Naive thymus-derived CD4-positive, alpha-beta T cell (primary cell): ENCODE data around the gene AHSP. TPM values are rescaled to one million over a fixed set of nuclear protein-coding genes. Genes with fewer than 3 reads are reported as not detected.

Experiments used
- ATAC-seq: fragments of 150-1000 bp; cut with Tn5 transposase; 2 replicates; pipeline ENCODE4 v1.10.0; 2021; ENCODE audit warnings: mild to moderate bottlenecking, moderate library complexity
- CTCF ChIA-PET: fragments of 350-600 bp; sonication (Branson Sonifier 250); formaldehyde crosslinking; loops from one replicate; lab custom pipeline; 2021; ENCODE audit warnings: antibody characterized with exemption; lab: Charles Lee
- POLR2A ChIA-PET: fragments of 350-600 bp; sonication (Branson Sonifier 250); formaldehyde crosslinking; loops from one replicate; lab custom pipeline; 2021; ENCODE audit warnings: antibody characterized with exemption, inconsistent platforms; lab: Charles Lee
- DNase-seq, 9 donors: peaks; one replicate each; pipeline versions ENCODE4 v3.0.0 to v3.0.0-alpha.2; 2020 to 2022; ENCODE audit warnings: mixed read lengths in 1 of 9
- H3K27ac ChIP-seq: one replicate; pipeline ENCODE4 v1.7.0; 2013; ENCODE audit warnings: mild to moderate bottlenecking, low read depth, low read length, moderate library complexity
- H3K27me3 ChIP-seq, 2 donors: one replicate each; pipeline ENCODE4 v1.7.0; 2013; ENCODE audit warnings: low read length in 2 of 2, mild to moderate bottlenecking in 2 of 2, moderate library complexity in 2 of 2; ENCODE audit not compliant: control insufficient read depth in 2 of 2, insufficient read depth in 2 of 2
- H3K36me3 ChIP-seq, 3 experiments: 1 replicate in 2 of 3; 2 replicates in 1 of 3; pipeline ENCODE4 v1.7.0; 2013; ENCODE audit warnings: low read length in 3 of 3, mild to moderate bottlenecking in 3 of 3, moderate library complexity in 1 of 3; ENCODE audit not compliant: insufficient read depth in 3 of 3, control insufficient read depth in 2 of 3
- H3K4me1 ChIP-seq, 2 donors: one replicate each; pipeline ENCODE4 v1.7.0; 2013; ENCODE audit warnings: low read length in 2 of 2, mild to moderate bottlenecking in 2 of 2, moderate library complexity in 1 of 2; ENCODE audit not compliant: control insufficient read depth in 2 of 2, insufficient read depth in 2 of 2
- H3K4me3 ChIP-seq: 2 replicates; pipeline ENCODE4 v1.7.0; 2013; ENCODE audit warnings: mild to moderate bottlenecking, low read length
- H3K9me3 ChIP-seq, 3 experiments: 1 replicate in 2 of 3; 2 replicates in 1 of 3; pipeline ENCODE4 v1.7.0; 2013; ENCODE audit warnings: low read length in 3 of 3; ENCODE audit not compliant: control insufficient read depth in 2 of 3
- H3K27ac Mint-ChIP-seq, 9 donors: one replicate each; pipeline ENCODE4 v1.8.0; 2020 to 2022; ENCODE audit warnings: mixed read lengths in 9 of 9, mild to moderate bottlenecking in 8 of 9, moderate library complexity in 5 of 9, inconsistent platforms in 2 of 9
- H3K27me3 Mint-ChIP-seq, 5 donors: one replicate each; pipeline ENCODE4 v1.8.0; 2021 to 2022; ENCODE audit warnings: mixed read lengths in 5 of 5, mild to moderate bottlenecking in 1 of 5
- H3K36me3 Mint-ChIP-seq, 5 donors: one replicate each; pipeline ENCODE4 v1.8.0; 2020 to 2022; ENCODE audit warnings: mixed read lengths in 5 of 5, mild to moderate bottlenecking in 3 of 5, inconsistent platforms in 1 of 5
- H3K4me1 Mint-ChIP-seq, 7 donors: one replicate each; pipeline ENCODE4 v1.8.0; 2020 to 2022; ENCODE audit warnings: mixed read lengths in 7 of 7, mild to moderate bottlenecking in 3 of 7, inconsistent platforms in 1 of 7
- H3K4me3 Mint-ChIP-seq, 10 donors: one replicate each; pipeline ENCODE4 v1.8.0; 2020 to 2022; ENCODE audit warnings: mild to moderate bottlenecking in 10 of 10, mixed read lengths in 10 of 10, moderate library complexity in 6 of 10, inconsistent platforms in 2 of 10
- H3K9me3 Mint-ChIP-seq, 11 donors: one replicate each; pipeline ENCODE4 v1.8.0; 2020 to 2022; ENCODE audit warnings: mixed read lengths in 11 of 11, mild to moderate bottlenecking in 4 of 11, inconsistent platforms in 1 of 11, moderate library complexity in 1 of 11
- intact Hi-C, 2 donors: fragments of 100-400 bp; cut with micrococcal nuclease; formaldehyde crosslinking; loops; one replicate each; pipeline ENCODE4 v1.15.1; 2023
- polyA plus RNA-seq, 2 donors: library from polyadenylated mRNA; unstranded; fragments of 300-500 nt; fragmentation: Illumina TruSeq; gene quantifications; one replicate each; pipeline ENCODE4 v1.2.3, GENCODE V29; 2021
- total RNA-seq, 6 experiments: library from RNA in 5 of 6; stranded (reverse) in 5 of 6; gene quantifications; 1 replicate in 5 of 6; 2 replicates in 1 of 6; pipeline ENCODE4 v1.2.3 and lab custom pipeline; 2021 to 2026

Gene AHSP
- total and polyA plus RNA-seq, 7 experiments from 2014 or later = not detected

DNA sequence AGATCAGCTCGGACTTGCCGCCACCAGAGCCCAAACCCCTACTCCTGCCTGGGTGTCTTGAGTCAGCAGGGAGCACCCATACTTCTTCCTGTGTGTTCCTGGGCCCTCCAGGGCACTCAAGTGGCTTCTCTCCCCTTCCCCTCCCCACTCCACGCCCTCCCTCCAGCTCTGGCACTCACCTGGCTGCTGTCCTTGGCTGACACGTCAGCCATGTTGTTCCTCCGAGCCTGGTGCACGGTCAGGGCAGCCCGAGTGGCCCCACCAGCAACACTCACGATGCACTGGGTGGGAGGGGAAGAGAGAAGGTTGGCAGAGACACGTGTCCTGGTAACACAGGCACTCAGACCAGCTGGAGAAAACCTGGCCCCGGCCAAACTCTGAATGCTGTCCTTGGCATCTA lies 31.0 kb upstream of the AHSP start:
- Mint-ChIP-seq H3K4me1 (peaks cover 0 to 19% (median 5%) of the 10 kb centered on the region in 7 donors), H3K27me3 (no peaks in the 10 kb centered on the region), H3K36me3 (peaks cover 6 to 56% (median 14%) of the 10 kb centered on the region in 5 donors), H3K27ac (peak overlapping the region in 1 of 9 donors; percentile 32), H3K9me3 (no peaks in the 10 kb centered on the region), H3K4me3 (no peak overlapping the region)
- Histone ChIP-seq H3K27me3 (no peaks in the 10 kb centered on the region), H3K27ac (no peak overlapping the region), H3K36me3 (peaks cover 0 to 84% (median 17%) of the 10 kb centered on the region in 3 experiments), H3K4me1 (no peaks in the 10 kb centered on the region), H3K4me3 (no peak overlapping the region), H3K9me3 (no peaks in the 10 kb centered on the region)
- POLR2A ChIA-PET = interaction anchor here (1.6 kb wide), 1 partner anchor 8 kb away, joined by 8 read pairs; no protein-coding TSS in a partner anchor
- no peak for DNase-seq
- CTCF ChIA-PET = no interaction called here
- no peak for ATAC-seq
- intact Hi-C loops = no loop called here

DNA sequence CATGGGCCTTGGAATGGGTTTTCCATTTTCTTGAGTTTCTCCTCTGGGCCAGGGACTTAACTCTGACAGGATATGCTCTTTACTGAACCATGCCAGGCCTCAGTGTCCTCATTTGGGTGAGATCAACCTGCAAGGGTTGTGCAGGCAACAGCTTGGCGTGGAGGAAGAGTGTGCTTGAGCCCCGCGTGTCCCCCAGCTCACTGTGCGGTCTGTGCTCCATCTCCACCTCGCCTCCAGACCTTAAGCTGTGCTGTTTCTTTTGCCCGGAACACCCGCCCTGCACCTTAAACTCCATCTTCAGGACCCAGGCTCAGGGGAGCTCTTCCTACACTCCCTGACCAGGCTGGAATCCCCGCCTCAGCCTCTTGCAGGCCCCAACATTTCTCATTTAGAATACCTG lies 29.2 kb upstream of the AHSP start:
- H3K27me3 ChIP-seq = no peaks in the 10 kb centered on the region
- no peak overlapping the region for H3K27ac ChIP-seq
- ATAC-seq (no peak), DNase-seq (no peak)
- no peak overlapping the region for H3K4me3 ChIP-seq
- intact Hi-C loops = no loop called here
- Mint-ChIP-seq H3K9me3 (peaks cover 0 to 2% (median 0%) of the 10 kb centered on the region in 11 donors), H3K27me3 (no peaks in the 10 kb centered on the region), H3K27ac (no peak overlapping the region), H3K36me3 (peaks cover 0 to 44% (median 9%) of the 10 kb centered on the region in 5 donors), H3K4me1 (peaks cover 0 to 26% (median 6%) of the 10 kb centered on the region in 7 donors), H3K4me3 (no peak overlapping the region)
- CTCF ChIA-PET = interaction anchor here (1.2 kb wide), 1 partner anchor 371 kb away, joined by 3 read pairs; no protein-coding TSS in a partner anchor
- POLR2A ChIA-PET = interaction anchor here (4.7 kb wide), 1 partner anchor 10 kb away, joined by 15 read pairs; no protein-coding TSS in a partner anchor
- H3K9me3 ChIP-seq = no peaks in the 10 kb centered on the region
- peaks cover 0 to 67% (median 14%) of the 10 kb centered on the region in 3 experiments for H3K36me3 ChIP-seq
- H3K4me1 ChIP-seq = no peaks in the 10 kb centered on the region

DNA sequence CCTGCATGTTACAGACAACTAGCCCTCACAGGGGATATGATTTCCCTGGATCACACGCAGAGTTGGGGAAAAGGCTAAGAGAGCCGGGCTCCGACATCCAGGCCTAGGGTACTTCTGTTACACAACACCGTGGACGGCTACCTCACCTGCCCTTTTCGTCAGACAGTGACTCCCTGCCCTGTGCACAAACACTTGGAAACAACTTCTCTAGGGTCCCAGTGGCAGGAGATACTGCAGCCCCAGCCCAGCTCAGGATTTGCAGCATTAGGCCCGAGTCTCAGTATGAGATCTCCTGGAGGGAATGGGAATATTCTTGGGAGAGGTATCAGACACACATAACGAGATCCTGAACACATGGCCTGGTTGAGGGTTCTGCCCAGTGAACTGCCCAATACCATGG lies 27.8 kb upstream of the AHSP start:
- intact Hi-C loops = no loop called here
- Mint-ChIP-seq H3K36me3 (peaks cover 0 to 41% (median 9%) of the 10 kb centered on the region in 5 donors), H3K4me1 (peaks cover 7 to 38% (median 12%) of the 10 kb centered on the region in 7 donors), H3K27me3 (no peaks in the 10 kb centered on the region), H3K4me3 (no peak overlapping the region), H3K9me3 (peaks cover 0 to 2% (median 0%) of the 10 kb centered on the region in 11 donors), H3K27ac (no peak overlapping the region)
- ATAC-seq (no peak), DNase-seq (no peak)
- ChIA-PET CTCF (no interaction called here), POLR2A (interaction anchor here (1.1 to 4.7 kb wide), 2 partner anchors 10 to 12 kb away, joined by 4 to 15 read pairs; no protein-coding TSS in a partner anchor)
- peaks cover 0 to 53% (median 12%) of the 10 kb centered on the region in 3 experiments for H3K36me3 ChIP-seq
- no peaks in the 10 kb centered on the region for H3K9me3 ChIP-seq
- no peaks in the 10 kb centered on the region for H3K27me3 ChIP-seq
- no peak overlapping the region for H3K27ac ChIP-seq
- no peaks in the 10 kb centered on the region for H3K4me1 ChIP-seq
- no peak overlapping the region for H3K4me3 ChIP-seq

DNA sequence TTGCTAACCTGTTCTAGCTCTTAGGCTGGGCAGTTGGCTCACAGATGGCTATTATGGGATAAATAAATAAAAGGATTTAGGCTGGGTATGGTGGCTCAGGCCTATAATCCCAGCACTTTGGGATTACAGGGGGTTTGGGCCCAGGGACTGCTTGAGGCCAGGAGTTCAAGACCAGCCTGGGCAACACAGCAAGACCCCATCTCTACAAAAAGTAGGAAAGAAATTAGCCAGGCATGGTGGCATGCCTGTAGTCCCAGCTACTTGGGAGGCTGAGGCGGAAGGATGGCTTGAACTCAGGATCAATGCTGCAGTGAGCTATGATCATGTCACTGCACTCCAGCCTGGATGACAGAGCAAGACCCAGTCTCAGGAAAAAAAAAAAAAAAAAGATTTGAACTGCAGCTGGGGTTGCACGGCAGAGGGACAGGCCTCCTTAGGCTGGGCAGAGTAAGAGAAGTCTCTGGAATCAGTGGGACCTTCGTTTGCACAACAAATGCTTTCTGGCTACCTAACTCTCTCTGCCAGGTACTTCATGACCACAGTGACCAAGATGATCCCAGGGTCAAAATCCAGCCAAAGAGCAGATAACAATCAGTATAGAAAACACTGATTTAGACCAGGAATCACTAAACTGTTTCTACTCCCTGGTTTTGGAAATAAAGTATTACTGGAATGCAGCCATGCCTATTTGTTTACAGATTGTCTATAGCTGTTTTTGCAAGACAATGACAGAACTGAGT lies 26.3 kb upstream of the AHSP start:
- intact Hi-C loops = no loop called here
- CTCF ChIA-PET = interaction anchor here (0.7 to 0.9 kb wide), 2 partner anchors 11 to 13 kb away, joined by 3 to 5 read pairs; no protein-coding TSS in a partner anchor
- Mint-ChIP-seq H3K4me3 (no peak overlapping the region), H3K36me3 (peaks cover 0 to 29% (median 10%) of the 10 kb centered on the region in 5 donors), H3K27ac (no peak overlapping the region), H3K27me3 (no peaks in the 10 kb centered on the region), H3K9me3 (peaks cover 0 to 2% (median 0%) of the 10 kb centered on the region in 11 donors), H3K4me1 (peaks cover 13 to 44% (median 27%) of the 10 kb centered on the region in 7 donors)
- Histone ChIP-seq H3K4me3 (no peak overlapping the region), H3K36me3 (peaks cover 0 to 45% (median 12%) of the 10 kb centered on the region in 3 experiments), H3K27ac (no peak overlapping the region), H3K27me3 (no peaks in the 10 kb centered on the region), H3K4me1 (no peaks in the 10 kb centered on the region), H3K9me3 (no peaks in the 10 kb centered on the region)
- DNase-seq (no peak), ATAC-seq (no peak)
- POLR2A ChIA-PET = interaction anchor here (1.1 to 4.7 kb wide), 2 partner anchors 9 to 13 kb away, joined by 4 to 15 read pairs; no protein-coding TSS in a partner anchor

DNA sequence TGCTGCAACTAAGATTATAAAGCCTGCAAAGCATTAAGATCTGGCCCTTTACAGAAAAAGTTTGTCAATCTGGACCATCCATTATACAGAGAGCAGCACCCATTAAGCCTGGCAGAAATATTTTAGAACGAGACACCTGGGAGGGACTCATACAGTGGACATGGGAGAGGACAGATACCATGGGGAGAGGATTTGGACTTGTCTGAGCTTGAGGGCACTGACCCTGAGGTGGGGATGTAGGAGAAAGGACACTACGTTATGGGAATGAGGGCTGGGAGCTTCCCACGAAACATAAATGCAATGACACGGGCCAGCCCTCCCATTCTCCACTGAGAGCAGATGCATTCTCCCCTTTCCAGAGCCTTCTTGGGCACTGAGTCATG lies 25.7 kb upstream of the AHSP start:
- POLR2A ChIA-PET = interaction anchor here (4.7 kb wide), 1 partner anchor 14 kb away, joined by 15 read pairs; no protein-coding TSS in a partner anchor
- H3K27me3 ChIP-seq = no peaks in the 10 kb centered on the region
- Mint-ChIP-seq H3K4me3 (no peak overlapping the region), H3K36me3 (peaks cover 0 to 29% (median 10%) of the 10 kb centered on the region in 5 donors), H3K27me3 (no peaks in the 10 kb centered on the region), H3K9me3 (peaks cover 0 to 2% (median 0%) of the 10 kb centered on the region in 11 donors), H3K27ac (no peak overlapping the region), H3K4me1 (peaks cover 15 to 45% (median 31%) of the 10 kb centered on the region in 7 donors)
- no peak overlapping the region for H3K27ac ChIP-seq
- CTCF ChIA-PET = interaction anchor here (0.9 kb wide), 1 partner anchor 14 kb away, joined by 3 read pairs; no protein-coding TSS in a partner anchor
- no peak for DNase-seq
- no peak overlapping the region for H3K4me3 ChIP-seq
- intact Hi-C loops = no loop called here
- no peak for ATAC-seq
- no peaks in the 10 kb centered on the region for H3K9me3 ChIP-seq
- peaks cover 3% of the 10 kb centered on the region in 2 donors for H3K4me1 ChIP-seq
- H3K36me3 ChIP-seq = peaks cover 0 to 39% (median 12%) of the 10 kb centered on the region in 3 experiments

DNA sequence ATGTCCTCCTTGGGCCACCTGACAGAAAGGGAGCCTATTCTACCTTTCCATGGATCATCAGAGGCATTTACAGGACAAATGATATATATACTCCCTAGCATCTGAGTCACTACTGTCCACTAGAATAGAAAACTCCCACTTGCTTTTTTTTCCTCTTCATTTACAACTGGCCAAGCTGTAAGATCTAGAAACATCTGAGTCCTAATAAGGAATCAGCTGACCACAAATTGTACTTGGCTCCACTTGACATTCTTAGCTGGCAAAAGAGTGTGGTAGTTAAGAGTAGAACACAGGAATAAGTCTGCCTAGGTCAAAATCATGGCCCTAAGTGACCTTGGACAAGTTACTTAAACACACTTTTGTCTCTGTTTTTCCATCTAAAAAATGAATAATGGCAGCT lies 24.7 kb upstream of the AHSP start:
- Histone ChIP-seq H3K36me3 (peaks cover 0 to 31% (median 10%) of the 10 kb centered on the region in 3 experiments), H3K27me3 (no peaks in the 10 kb centered on the region), H3K27ac (no peak overlapping the region), H3K4me3 (no peak overlapping the region), H3K4me1 (peaks cover 10% of the 10 kb centered on the region in 2 donors), H3K9me3 (no peaks in the 10 kb centered on the region)
- ATAC-seq (no peak), DNase-seq (no peak)
- peak overlapping the region in 1 of 9 donors; percentile 22 for H3K27ac Mint-ChIP-seq
- ChIA-PET POLR2A (interaction anchor here (0.7 to 1.7 kb wide), 2 partner anchors 15 to 44 kb away, joined by 3 to 5 read pairs; partner anchors contain the start of gene ARMC5), CTCF (no interaction called here)
- H3K4me1 Mint-ChIP-seq = peaks cover 18 to 51% (median 38%) of the 10 kb centered on the region in 7 donors
- H3K27me3 Mint-ChIP-seq = no peaks in the 10 kb centered on the region
- peaks cover 0 to 18% (median 3%) of the 10 kb centered on the region in 5 donors for H3K36me3 Mint-ChIP-seq
- H3K9me3 Mint-ChIP-seq = peaks cover 0 to 2% (median 0%) of the 10 kb centered on the region in 11 donors
- no peak overlapping the region for H3K4me3 Mint-ChIP-seq
- intact Hi-C loops = no loop called here
